A549 treated with DMSO at 1 μM for 4 hours (cell line): Measurements from ENCODE around the gene HSF4. TPM values are rescaled to one million over a fixed set of nuclear protein-coding genes. Genes with fewer than 3 reads are reported as not detected.

ENCODE experiments used
- total RNA-seq: library from RNA; stranded (reverse); fragments of 200-300 nt; extraction: Qiagen RNA extraction; gene quantifications from 5 replicates; pipeline ENCODE4 v1.2.3, GENCODE V29; 2022; ENCODE audit warnings: low read depth

Gene HSF4, protein sequence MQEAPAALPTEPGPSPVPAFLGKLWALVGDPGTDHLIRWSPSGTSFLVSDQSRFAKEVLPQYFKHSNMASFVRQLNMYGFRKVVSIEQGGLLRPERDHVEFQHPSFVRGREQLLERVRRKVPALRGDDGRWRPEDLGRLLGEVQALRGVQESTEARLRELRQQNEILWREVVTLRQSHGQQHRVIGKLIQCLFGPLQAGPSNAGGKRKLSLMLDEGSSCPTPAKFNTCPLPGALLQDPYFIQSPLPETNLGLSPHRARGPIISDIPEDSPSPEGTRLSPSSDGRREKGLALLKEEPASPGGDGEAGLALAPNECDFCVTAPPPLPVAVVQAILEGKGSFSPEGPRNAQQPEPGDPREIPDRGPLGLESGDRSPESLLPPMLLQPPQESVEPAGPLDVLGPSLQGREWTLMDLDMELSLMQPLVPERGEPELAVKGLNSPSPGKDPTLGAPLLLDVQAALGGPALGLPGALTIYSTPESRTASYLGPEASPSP
- 10.6 to 19.1 TPM (median 15.0 TPM) in 5 replicates for total RNA-seq

DNA sequence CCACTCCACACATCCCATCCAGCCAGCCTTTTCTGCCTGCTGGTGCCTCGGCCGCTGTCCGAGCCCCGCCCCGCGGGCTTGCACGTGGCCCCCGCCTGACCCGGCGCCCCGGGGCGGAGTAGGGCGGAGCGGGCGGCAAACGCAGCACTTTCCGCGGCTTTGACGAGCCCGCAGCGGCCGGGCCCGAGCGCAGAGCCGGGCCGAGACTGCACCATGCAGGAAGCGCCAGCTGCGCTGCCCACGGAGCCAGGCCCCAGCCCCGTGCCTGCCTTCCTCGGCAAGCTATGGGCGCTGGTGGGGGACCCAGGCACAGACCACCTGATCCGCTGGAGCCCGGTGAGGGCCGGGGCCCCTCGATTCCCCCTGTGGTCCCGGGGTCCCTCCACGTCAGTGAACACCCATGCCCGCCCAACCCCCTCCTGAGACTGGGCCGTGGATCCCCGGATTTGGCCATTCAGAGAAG, at the start of gene HSF4:
HSF4 (plus strand) TSS at position 147 of the 463 bp plus-strand sequence; CDS start at position 214, 67 bp downstream.

DNA sequence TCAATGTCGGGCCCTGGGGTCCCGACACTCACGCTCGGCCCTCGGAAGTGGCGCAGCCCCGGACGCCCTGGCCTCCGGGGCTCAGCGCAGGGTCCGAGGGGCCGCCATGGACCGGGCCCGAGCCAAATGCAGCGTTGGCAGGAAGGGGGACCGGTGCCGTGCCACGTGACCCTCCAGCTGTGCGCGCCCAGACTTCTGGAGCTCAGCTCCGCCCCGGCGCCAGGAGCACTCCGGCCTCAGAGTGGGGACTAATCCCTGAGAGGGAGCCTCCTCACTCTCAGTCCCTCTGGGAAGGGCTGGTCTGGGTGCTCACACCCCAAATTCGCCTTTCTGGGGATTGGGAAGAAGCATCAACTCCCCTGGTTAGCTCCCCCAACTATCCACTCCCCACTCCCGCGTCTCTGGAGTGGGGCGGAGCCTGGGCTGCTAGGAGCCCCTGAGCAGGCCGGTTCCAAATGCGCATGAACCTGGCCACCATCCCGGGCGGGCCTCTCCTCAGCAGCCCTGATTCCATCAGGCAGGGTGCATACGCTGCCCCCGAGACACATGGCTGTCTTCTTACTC, 13.6 kb upstream of the HSF4 start, which contains the start of gene B3GNT9:
B3GNT9 (minus strand) TSS at position 166 of the 564 bp plus-strand sequence. CDS start 513 bp downstream, outside the sequence.

DNA sequence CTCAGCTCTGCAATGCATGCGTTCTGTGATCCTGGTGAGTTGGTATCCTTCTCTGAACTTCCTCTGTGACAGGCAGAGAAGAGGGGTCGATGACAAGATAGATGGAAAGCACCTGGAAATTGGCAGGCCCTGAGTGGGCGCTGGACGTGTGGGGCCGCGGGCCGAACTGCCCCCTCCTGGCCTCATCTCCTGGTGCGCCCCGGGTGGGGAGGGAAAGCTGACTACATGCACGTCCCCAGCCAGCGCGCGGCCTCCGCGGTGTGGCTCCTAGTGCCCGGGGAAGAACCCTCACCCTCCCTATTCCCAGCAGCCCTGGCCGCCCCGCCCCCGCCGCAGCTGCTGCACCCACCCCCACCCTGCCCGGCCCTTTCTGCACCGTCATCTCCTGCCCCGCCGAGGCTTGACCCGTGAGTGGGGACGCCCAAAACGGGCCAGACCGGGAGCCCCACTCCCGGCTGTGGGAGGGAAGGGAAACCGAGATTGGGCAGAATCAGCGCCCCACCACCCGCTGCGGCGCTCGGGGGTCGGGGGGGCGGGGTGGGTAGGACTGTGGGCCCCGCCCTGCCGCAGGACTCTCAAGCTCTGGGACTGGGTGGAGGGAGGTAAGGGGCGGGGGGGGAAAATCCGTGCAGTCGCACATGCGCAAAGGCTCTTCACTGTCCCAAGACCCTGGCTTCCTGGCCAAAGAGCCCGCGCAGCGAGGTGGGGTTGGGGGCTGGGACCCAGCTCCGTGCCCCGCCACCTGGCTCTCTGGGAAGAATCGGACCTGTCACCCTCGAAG, 5.8 kb downstream of the HSF4 start, which contains the start of gene NOL3:
NOL3 (plus strand) TSS at position 371 of the 781 bp plus-strand sequence.

DNA sequence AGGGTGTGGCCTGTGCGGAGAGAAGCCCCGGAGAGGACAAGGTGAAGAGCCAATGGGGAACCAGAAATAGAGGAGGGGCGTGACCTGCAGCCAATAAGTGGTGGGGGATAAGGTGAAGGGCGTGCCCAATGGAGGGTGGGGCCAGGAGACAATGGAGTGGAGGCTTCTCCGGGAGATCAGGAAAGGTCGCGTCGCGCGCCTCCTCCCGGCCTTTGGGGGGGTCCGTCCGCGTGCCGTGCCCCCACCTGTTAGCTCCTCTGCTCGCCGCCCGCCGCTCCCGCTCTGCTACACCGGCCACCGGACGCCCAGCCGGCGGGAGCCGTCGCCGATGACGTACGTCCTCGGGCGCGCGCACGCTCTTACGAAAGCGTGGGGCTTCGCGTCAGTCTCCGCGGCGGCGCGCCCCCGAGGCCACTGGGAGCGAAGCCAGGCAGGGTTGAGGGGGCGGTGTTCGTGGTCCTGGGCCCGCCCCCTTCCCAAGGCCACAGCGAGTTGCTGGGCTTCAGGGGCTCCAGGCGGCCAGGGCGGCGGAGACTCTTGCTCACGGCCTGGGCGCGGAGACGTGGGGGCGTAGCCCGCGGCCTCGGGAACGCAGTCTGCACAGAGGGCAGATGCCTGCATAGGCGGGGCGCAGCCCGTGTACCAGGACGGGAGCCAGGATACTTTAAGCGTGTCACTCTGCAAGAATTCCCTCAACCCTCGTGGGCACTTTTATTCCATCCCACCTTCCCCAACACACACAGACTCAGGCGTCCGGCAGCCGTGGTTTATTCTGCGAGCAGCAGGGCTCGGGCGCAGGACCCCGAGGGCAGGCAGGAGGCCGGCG, 19.3 kb downstream of the HSF4 start, which contains the start of gene MATCAP1:
MATCAP1 (minus strand) TSS at position 337 of the 826 bp plus-strand sequence. CDS start 3,353 bp downstream, outside the sequence.

DNA sequence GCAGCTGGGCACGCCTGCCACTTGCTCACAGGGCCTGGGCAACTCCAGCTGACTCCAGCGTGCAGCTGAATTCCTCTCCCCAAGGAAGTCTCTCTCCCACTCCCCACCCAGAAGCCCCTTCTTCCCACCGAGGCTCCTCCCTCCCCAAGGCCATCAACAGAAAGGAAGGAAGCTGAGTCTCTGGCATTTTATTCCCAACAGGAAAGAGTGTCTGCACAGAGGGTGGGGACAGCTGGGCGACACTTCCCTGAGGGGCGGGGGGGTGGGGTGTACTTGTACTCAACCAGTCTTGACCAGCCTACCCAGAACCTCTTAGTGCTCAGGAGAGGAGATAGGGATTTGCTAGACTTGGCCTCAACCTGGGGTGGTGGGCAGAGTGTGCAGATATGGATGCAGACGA, 25.5 kb downstream of the HSF4 start, which contains the start of gene EXOC3L1:
EXOC3L1 (minus strand) TSS at position 96 of the 400 bp plus-strand sequence. CDS start 460 bp downstream, outside the sequence.

DNA sequence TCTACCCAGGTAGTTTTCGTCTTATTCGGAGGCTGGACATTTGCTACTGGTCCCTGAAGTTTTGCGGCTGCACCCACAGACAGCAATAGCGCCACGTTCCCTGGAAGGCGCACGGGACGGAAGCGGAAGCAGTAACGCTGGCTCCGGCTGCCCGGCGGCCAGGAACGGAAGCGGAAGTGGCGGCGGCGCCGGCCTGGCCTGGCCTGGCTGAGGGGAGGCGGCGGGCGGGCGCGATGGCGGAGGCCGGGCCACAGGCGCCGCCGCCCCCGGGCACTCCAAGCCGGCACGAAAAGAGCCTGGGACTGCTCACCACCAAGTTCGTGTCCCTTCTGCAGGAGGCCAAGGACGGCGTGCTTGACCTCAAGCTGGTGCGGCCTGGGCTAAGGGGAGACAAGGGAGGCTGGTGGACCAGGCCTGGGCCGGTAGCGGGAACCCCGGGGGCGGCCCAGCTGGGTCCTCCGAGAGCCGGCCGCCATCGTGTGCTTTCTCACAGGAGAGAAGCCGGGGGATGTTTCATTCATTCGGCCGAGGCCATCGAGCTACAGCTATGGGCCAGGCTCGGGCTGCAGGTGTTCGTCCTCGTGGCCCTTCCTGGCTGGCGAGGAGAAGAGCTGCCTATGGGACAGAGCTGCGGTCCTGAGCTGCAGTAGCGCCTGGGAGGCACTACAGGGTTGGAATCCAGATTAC, 27.6 kb downstream of the HSF4 start, which contains the start of gene E2F4:
E2F4 (plus strand) TSS at position 161 of the 687 bp plus-strand sequence; CDS start at position 234, 73 bp downstream.

DNA sequence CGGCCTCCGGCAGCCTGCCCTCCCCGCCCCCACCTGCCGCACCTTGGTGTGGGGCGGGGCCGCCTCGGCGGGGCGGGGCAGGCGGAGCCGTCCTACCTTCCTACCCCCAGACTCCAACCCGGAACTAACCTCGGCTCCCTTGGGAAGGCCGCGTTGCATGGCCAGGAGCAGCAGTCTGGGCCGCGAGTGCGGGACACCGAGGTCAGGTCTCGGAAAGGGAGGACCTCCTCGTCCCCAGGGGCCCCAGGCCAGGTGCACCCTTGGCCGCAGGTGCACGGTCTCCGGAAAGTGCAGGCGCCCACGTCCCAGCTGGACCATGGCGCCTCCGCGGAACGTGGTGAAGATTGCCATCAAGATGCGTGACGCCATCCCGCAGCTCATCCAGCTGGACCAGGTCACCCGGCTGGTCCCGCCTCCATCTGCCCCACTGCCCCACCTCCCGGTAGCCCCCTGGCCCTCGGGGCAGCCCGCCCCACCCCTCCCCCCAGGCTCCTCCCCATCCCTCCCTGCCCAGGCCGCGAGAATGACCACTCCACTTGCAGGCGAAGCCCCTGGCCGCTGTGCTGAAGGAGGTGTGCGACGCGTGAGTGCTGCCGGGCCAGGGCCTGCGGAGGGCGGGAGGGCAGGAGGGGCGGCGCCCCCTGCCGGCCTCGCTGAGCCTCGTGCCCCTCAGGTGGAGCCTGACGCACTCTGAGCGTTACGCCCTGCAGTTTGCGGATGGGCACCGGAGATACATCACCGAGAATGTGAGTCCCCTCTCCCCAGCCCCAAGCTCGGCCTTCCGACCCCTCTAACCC, 34.7 kb downstream of the HSF4 start, which contains the start of gene ELMO3:
ELMO3 (plus strand) TSS at position 121 of the 797 bp plus-strand sequence; CDS start at position 317, 196 bp downstream.

Other genes starting within 250 kb of the HSF4 start
- 0.15 to 0.26 TPM (median 0.16 TPM) in 5 replicates for gene CDH16, start 245.9 kb upstream of the HSF4 start, total RNA-seq
- 9.6 to 19.5 TPM (median 11.4 TPM) in 5 replicates for gene RRAD, start 239.2 kb upstream of the HSF4 start, total RNA-seq
- 131 to 174 TPM (median 163 TPM) in 5 replicates for gene CIAO2B, start 230.3 kb upstream of the HSF4 start, total RNA-seq
- 27.9 to 31.7 TPM (median 28.9 TPM) in 5 replicates for gene CES2, start 229.2 kb upstream of the HSF4 start, total RNA-seq
- gene CES3, start 203.5 kb upstream of the HSF4 start, total RNA-seq, result 1.7 to 2.1 TPM (median 2.1 TPM) in 5 replicates
- 1.2 to 2.1 TPM (median 1.7 TPM) in 5 replicates for gene CES4A, start 176.2 kb upstream of the HSF4 start, total RNA-seq
- 49.8 to 56.1 TPM (median 50.4 TPM) in 5 replicates for gene CBFB, start 135.6 kb upstream of the HSF4 start, total RNA-seq
- 24.2 to 27.0 TPM (median 25.3 TPM) in 5 replicates for gene PHAF1, start 54.8 kb upstream of the HSF4 start, total RNA-seq
- gene B3GNT9, start 13.7 kb upstream of the HSF4 start, total RNA-seq, result 6.2 to 8.7 TPM (median 7.8 TPM) in 5 replicates
- gene TRADD, start 4.8 kb upstream of the HSF4 start, total RNA-seq, result 14.3 to 19.1 TPM (median 18.5 TPM) in 5 replicates
- 6.1 to 10.3 TPM (median 7.8 TPM) in 5 replicates for gene FBXL8, start 4.8 kb upstream of the HSF4 start, total RNA-seq
- 38.3 to 52.2 TPM (median 50.1 TPM) in 5 replicates for gene NOL3, start 5.8 kb downstream of the HSF4 start, total RNA-seq
- gene MATCAP1, start 19.2 kb downstream of the HSF4 start, total RNA-seq, result 4.0 to 7.4 TPM (median 5.9 TPM) in 5 replicates
- 0.03 to 0.14 TPM (median 0.05 TPM) in 4 of 5 replicates, not detected in the other for gene EXOC3L1, start 25.4 kb downstream of the HSF4 start, total RNA-seq
- gene E2F4, start 27.4 kb downstream of the HSF4 start, total RNA-seq, result 81.8 to 102 TPM (median 93.3 TPM) in 5 replicates
- gene ELMO3, start 34.4 kb downstream of the HSF4 start, total RNA-seq, result 0.87 to 1.7 TPM (median 1.3 TPM) in 5 replicates
- gene TMEM208, start 62.4 kb downstream of the HSF4 start, total RNA-seq, result 82.5 to 101 TPM (median 88.7 TPM) in 5 replicates
- 37.1 to 55.5 TPM (median 49.9 TPM) in 5 replicates for gene FHOD1, start 82.7 kb downstream of the HSF4 start, total RNA-seq
- gene SLC9A5, start 84.2 kb downstream of the HSF4 start, total RNA-seq, result 1.1 to 1.8 TPM (median 1.7 TPM) in 5 replicates
- 13.3 to 19.0 TPM (median 18.7 TPM) in 5 replicates for gene PLEKHG4, start 114.8 kb downstream of the HSF4 start, total RNA-seq
- gene KCTD19, start 162.0 kb downstream of the HSF4 start, total RNA-seq, result 0.20 to 0.37 TPM (median 0.28 TPM) in 4 of 5 replicates, not detected in the other
- 0.23 to 0.48 TPM (median 0.23 TPM) in 3 of 5 replicates, not detected in the others for gene LRRC36, start 162.1 kb downstream of the HSF4 start, total RNA-seq
- gene TPPP3, start 228.8 kb downstream of the HSF4 start, total RNA-seq, result 10.2 to 14.4 TPM (median 12.0 TPM) in 5 replicates